Stromal cell of bone marrow (primary cell): ENCODE measurements around the gene EVX2.
A peak's percentile ranks its signal among the peaks of the same experiment; 100 is the strongest.

Source experiments
- DNase-seq: peaks from one replicate; pipeline ENCODE4 v3.0.0-alpha.2; 2012; ENCODE audit warnings: low read depth

EVX2 gene

DNA sequence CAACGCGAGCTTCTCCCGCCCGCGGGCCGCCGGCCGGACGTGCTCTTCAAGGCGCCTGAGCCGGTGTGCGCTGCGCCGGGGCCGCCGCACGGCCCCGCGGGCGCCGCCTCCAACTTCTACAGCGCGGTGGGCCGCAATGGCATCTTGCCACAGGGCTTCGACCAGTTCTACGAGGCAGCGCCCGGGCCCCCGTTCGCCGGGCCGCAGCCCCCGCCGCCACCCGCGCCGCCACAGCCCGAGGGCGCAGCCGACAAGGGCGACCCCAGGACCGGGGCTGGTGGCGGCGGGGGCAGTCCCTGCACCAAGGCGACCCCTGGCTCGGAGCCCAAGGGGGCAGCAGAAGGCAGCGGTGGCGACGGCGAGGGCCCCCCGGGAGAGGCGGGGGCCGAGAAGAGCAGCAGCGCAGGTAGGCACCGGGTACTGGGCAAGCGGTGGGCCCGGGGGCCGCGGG, 24.0 kb upstream of the EVX2 start:
- DNase-seq = no peak

GRCh38 chr2:176106581-176107539, 23.1 kb upstream of the EVX2 start, which contains the start of gene HOXD11:
TSS of gene HOXD11 (plus strand) at chr2:176107280. CDS start at chr2:176107356, 76 bp downstream.
- DNase-seq = no peak

DNA sequence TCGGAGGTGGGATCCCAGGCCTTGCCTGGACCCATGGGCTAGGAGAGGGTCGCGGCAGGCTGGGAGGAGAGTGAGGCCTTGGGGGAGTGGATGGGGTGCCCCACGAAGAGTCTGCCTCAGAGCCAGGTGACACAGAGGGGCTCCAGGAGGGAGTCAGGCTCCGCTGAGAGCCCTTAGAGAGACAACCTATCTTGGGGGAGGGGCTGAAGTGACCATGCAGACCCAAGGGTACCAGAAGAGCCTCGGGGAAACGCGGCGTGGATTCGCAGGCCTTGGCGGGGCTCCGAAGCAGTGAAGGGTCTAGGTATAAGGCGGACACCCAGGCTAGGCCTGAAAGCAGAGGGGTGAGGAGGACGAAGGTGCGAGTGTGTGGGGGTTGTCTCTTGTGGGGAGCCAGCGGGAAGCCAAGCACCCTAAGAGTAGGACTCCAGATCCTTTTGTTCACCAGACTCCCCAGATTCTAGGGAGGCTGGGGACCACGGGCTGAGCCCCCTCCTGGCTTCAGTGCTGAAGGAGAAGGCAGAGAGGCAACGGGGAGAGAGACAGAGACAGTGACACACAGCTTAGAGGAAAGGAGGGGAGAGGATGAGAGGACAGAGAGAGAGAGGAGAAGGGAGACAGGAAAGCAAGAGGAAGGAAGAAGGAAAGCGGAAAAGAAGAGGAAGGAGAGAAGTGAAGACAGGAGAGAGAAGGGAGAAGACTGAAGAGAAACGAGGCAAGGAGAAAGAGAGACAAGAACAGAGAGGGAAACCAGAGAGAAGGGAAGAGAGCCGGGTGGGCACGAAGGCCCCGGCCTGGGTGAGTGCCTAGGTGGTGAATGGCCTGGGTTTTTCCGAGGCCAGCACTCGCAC, 22.2 kb upstream of the EVX2 start:
- no peak for DNase-seq

GRCh38 chr2:176105078-176105729, 21.4 kb upstream of the EVX2 start:
- no peak for DNase-seq

DNA sequence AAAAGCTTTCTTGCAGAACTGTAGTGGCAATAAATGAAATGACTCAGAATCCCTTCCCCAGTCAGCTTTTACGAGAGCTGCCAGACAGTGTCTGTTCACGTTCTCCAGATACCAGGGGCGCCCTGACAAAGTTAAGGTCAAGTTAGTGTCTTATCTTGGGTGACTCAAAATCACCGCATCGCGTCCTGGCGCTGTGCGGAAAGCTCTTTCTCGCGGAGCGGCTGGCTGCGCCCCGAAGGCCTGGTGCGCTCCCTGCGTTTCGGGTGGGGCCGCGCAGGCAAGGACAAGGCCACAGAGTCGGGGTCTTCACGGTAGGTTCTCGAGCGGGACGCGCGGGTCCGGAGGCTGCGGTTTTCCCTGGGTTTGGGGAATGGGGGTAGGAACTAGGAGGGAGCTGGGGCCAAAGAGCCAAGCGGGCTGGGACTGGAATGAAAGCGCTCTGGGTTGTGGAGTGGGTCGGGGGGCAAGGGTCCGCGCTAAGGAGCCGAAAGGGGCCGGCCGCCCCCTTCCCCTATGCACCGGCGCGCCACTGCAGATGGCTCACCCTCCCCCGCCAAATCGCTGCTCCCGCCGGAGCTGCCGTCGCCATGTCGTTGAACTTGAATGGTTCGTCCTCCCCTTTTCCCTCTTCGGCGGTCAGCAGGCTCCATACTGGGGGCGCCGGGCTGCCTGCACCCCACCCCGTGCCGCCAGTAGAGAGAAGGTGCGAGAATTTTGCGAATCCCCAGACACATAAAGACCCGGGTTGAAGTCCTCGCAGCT, 20.7 kb upstream of the EVX2 start:
- DNase-seq = no peak

DNA sequence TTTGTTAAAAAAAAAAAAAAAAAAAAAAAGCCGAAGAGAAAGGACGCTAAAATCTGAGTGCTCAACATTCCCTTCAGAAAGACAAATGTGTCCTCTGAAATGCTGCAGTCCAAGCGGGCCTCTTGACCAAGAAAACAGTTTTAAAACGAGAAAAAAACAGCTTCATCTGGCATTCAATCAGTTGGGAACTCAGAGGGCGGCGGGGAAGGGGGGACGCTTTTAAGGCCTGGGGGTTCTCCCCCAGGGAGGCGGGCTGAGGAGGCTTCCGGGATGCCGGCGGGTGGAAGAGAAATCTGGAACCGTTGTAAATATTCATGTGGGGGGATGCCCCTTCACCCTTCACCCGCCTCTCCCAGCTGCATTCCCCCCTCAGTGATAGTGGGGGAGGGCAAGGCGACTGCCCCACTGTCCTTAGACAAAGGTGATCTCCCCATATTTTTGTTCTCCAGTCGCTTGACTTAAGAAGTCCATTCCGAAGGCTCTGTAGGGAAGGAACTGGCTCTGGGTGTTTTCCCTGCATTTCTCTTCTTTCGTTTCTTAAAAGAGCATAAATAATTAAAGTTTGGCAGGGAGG, 20.1 kb upstream of the EVX2 start:
- no peak for DNase-seq

GRCh38 chr2:176103194-176103593, 19.4 kb upstream of the EVX2 start:
- no peak for DNase-seq

- DNase-seq = no peak
Observed at GRCh38 chr2:176102309-176102866, 18.6 kb upstream of the EVX2 start.

- no peak for DNase-seq
Observed at GRCh38 chr2:176101842-176102241, 18.1 kb upstream of the EVX2 start.

GRCh38 chr2:176101216-176101830, 17.6 kb upstream of the EVX2 start:
- no peak for DNase-seq

DNA sequence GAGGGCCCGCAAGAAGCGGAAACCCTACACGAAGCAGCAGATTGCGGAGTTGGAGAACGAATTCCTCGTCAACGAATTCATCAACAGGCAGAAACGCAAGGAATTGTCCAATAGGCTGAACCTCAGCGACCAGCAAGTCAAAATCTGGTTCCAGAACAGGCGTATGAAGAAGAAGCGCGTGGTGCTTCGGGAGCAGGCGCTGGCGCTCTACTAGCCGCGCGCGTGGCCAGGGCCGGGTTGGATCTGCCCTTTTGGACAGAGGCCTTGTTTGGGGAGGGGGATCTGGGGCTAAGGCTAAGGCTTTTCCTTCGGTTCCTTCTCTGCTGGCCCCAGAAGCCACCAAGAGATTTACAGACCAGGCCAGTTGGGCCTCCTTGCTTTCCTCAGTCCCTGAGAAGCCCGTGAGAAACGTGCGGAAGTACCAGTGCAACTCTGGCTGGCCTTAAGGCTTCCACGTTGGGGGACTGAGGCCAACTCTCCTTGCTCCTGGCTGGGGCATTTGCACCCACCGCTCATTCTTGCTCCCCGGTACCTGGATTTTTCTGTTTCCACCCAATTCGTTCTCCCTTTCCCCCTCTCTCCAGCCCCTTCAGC, 16.9 kb upstream of the EVX2 start:
- no peak for DNase-seq

GRCh38 chr2:176099728-176100546, 16.2 kb upstream of the EVX2 start, which contains the start of gene HOXD12:
TSS of gene HOXD12 (plus strand) at chr2:176099795. CDS start at chr2:176099802, 7 bp downstream.
- DNase-seq = no peak

- no peak for DNase-seq
Observed at GRCh38 chr2:176099159-176099727, 15.5 kb upstream of the EVX2 start.

GRCh38 chr2:176098366-176099158, 14.8 kb upstream of the EVX2 start:
- no peak for DNase-seq

- DNase-seq = no peak
Observed at GRCh38 chr2:176097820-176098365, 14.1 kb upstream of the EVX2 start.

DNA sequence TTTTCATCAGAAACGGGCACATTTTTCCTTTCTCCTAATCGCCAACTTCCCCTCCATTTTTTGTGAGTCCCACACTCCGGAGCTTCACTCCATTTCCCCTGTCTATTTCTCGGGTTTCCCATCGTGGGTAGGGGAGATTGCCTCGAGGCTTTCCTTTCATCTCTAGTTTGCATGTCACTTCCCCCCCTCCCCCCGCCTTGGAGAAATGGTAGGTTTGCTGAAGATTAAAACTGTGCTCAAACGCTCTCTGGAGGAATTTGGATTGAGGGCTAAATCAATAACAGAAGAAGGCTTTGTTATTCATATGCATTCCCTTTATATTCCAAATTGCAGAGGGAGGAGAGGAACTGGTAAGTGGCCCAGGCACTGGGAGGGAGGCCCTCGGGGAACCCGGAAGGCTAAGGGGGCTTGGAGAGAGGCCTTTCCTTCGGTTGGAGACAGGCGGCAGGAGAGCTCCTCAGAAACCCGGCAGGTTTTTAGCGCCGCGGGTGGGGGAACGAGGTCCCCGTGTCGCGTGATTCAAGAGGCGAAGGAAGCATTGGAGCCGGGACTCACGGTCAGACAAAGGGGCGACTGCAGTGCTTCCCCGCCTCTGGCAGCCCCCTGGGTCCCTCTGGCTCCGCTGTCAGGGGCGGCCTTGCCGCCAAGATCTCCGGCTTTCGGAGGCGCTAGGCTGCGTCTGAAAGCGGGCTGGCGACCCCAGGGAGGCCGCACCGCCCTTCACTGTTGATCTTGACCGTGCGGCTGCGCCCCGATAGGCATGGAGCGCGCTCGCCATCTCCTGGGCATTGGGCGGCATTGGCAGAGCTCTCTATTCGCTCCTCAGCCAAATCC, 13.4 kb upstream of the EVX2 start:
- DNase-seq = peak; percentile 46
